Neural cell (in vitro differentiated cells): ENCODE measurements around the gene COIL.

Experiments
- POLR2AphosphoS5 ChIP-seq: IDR thresholded peaks from 2 replicates; pipeline ENCODE4 v1.6.1; 2012
- SMC3 ChIP-seq: fragments of 450-650 bp; conservative IDR thresholded peaks from 2 replicates; pipeline ENCODE4 v1.6.1; 2014; ENCODE audit warnings: antibody characterized with exemption, mild to moderate bottlenecking, moderate library complexity; ENCODE audit not compliant: poor library complexity
- TF ChIP-seq, protein P1 (sequence below): fragments of 450-650 bp; IDR thresholded peaks from 2 replicates; pipeline ENCODE4 v1.5.1; 2014; ENCODE audit warnings: antibody characterized with exemption, mild to moderate bottlenecking, moderate library complexity; ENCODE audit not compliant: poor library complexity, severe bottlenecking

DNA sequence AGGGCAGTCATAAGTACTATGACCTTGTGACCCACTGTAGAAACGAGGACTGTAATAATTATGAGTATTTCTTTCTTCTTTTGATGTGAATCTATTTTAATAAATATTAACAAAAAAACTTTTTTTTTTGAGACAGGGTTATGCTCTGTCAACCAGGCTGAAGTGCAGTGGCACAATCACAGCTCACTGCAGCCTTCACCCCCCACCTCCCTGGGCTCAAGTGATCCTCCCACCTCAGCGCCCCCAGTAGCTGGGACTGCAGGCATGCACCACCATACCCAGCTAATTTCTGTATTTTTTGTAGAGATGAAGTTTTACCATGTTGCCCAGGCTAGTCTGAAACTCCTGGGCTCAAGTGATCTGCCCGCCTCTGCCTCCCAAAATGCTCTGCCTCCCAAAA, 49.6 kb upstream of the COIL start:
- TF ChIP-seq, protein P1, sequence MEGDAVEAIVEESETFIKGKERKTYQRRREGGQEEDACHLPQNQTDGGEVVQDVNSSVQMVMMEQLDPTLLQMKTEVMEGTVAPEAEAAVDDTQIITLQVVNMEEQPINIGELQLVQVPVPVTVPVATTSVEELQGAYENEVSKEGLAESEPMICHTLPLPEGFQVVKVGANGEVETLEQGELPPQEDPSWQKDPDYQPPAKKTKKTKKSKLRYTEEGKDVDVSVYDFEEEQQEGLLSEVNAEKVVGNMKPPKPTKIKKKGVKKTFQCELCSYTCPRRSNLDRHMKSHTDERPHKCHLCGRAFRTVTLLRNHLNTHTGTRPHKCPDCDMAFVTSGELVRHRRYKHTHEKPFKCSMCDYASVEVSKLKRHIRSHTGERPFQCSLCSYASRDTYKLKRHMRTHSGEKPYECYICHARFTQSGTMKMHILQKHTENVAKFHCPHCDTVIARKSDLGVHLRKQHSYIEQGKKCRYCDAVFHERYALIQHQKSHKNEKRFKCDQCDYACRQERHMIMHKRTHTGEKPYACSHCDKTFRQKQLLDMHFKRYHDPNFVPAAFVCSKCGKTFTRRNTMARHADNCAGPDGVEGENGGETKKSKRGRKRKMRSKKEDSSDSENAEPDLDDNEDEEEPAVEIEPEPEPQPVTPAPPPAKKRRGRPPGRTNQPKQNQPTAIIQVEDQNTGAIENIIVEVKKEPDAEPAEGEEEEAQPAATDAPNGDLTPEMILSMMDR, result no peak
- TF ChIP-seq POLR2AphosphoS5 (no peak), SMC3 (no peak)
